Epithelial cell of alveolus of lung (primary cell): Measurements from ENCODE around the gene IRAG1. TPM values are rescaled to one million over a fixed set of nuclear protein-coding genes. Genes with fewer than 3 reads are reported as not detected.

Source experiments
- total RNA-seq: library from RNA; depleted of rRNA; stranded (reverse); fragments of >200 nt; gene quantifications from 2 replicates; pipeline ENCODE4 v1.2.1, GENCODE V29; 2015

IRAG1 gene, protein sequence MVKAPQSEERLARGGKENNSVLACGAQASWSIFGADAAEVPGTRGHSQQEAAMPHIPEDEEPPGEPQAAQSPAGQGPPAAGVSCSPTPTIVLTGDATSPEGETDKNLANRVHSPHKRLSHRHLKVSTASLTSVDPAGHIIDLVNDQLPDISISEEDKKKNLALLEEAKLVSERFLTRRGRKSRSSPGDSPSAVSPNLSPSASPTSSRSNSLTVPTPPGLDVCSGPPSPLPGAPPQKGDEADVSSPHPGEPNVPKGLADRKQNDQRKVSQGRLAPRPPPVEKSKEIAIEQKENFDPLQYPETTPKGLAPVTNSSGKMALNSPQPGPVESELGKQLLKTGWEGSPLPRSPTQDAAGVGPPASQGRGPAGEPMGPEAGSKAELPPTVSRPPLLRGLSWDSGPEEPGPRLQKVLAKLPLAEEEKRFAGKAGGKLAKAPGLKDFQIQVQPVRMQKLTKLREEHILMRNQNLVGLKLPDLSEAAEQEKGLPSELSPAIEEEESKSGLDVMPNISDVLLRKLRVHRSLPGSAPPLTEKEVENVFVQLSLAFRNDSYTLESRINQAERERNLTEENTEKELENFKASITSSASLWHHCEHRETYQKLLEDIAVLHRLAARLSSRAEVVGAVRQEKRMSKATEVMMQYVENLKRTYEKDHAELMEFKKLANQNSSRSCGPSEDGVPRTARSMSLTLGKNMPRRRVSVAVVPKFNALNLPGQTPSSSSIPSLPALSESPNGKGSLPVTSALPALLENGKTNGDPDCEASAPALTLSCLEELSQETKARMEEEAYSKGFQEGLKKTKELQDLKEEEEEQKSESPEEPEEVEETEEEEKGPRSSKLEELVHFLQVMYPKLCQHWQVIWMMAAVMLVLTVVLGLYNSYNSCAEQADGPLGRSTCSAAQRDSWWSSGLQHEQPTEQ
- 0.64 and 4.1 TPM in 2 replicates for total RNA-seq

DNA sequence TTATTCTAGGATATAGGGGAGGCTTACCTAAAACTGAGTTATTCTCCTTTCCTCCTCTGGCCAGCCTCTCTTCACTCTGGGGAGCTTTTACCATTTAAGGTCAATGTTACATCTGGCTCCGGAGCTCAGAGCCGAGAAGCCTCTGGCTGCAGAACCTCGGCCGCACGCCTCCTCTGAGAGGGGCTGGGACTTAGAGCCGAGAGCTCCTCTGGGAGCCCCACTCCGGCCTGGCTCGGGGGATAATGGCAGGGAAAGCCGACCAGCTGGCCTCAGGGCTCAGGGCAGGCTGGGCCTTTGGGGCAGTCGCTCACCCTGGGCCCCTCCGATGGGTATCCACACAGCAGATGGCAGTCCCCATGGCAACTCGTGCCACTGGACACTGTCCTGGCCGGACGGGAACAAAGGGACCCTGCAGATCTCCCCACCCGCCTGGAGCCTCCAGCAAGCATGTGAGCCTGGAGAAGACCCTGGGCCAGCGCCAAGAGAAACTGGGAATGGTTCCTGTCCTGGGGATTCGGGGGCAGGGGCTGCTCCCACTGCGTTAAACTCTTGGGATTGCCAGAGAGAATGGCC is at the start of gene IRAG1:
IRAG1 (minus strand) TSS at position 247 of the 573 bp plus-strand sequence; CDS start at position 94, 153 bp downstream.

Other genes with a start within 250 kb of the IRAG1 start
- gene AMPD3, start 238.5 kb downstream of the IRAG1 start, total RNA-seq, result 6.4 and 10.2 TPM in 2 replicates
- 18.1 and 29.0 TPM in 2 replicates for gene RNF141, start 152.6 kb downstream of the IRAG1 start, total RNA-seq
- 1.2 and 2.3 TPM in 2 replicates for gene LYVE1, start 125.1 kb downstream of the IRAG1 start, total RNA-seq
- gene CTR9, start 57.5 kb upstream of the IRAG1 start, total RNA-seq, result 16.8 and 19.5 TPM in 2 replicates
- gene EIF4G2, start 115.2 kb upstream of the IRAG1 start, total RNA-seq, result 482 and 501 TPM in 2 replicates
- 16.7 and 59.9 TPM in 2 replicates for gene ZBED5, start 164.3 kb upstream of the IRAG1 start, total RNA-seq